GM18867 (cell line): Measurements from ENCODE around the gene GPBAR1.

ENCODE experiments used
- ATAC-seq: cut with Tn5 transposase; IDR thresholded peaks from one replicate; pipeline ENCODE4 v1.9.1; 2021; ENCODE audit warnings: mild to moderate bottlenecking, moderate library complexity; ENCODE audit not compliant: unreplicated experiment

The GPBAR1 gene

GRCh38 chr2:218260742-218261422 lies at the start of gene GPBAR1:
Gene GPBAR1, plus strand, starts transcription at chr2:218261015. Its CDS starts 1,710 bp downstream, at chr2:218262725.
- no peak for ATAC-seq

GRCh38 chr2:218214116-218214515 lies 46.7 kb upstream of the GPBAR1 start:
- no peak for ATAC-seq

GRCh38 chr2:218216336-218216673 lies 44.5 kb upstream of the GPBAR1 start:
- no peak for ATAC-seq

- ATAC-seq, result peak; percentile 74
Measured at GRCh38 chr2:218216674-218217359, 44.0 kb upstream of the GPBAR1 start, which contains the start of gene ARPC2. Gene ARPC2, plus strand, starts transcription at chr2:218217189. Its CDS starts 282 bp downstream, at chr2:218217471.

- ATAC-seq, result peak; percentile 39
Measured at GRCh38 chr2:218217360-218218267, 43.2 kb upstream of the GPBAR1 start.

GRCh38 chr2:218218268-218219185 lies 42.3 kb upstream of the GPBAR1 start:
- ATAC-seq, result peak; percentile 39

GRCh38 chr2:218219934-218220333 lies 40.9 kb upstream of the GPBAR1 start:
- no peak for ATAC-seq

GRCh38 chr2:218221000-218221399 lies 39.8 kb upstream of the GPBAR1 start:
- no peak for ATAC-seq

GRCh38 chr2:218223046-218223445 lies 37.8 kb upstream of the GPBAR1 start:
- no peak for ATAC-seq

- no peak for ATAC-seq
Measured at GRCh38 chr2:218224186-218224585, 36.6 kb upstream of the GPBAR1 start.

GRCh38 chr2:218226903-218227302 lies 33.9 kb upstream of the GPBAR1 start:
- no peak for ATAC-seq

- ATAC-seq, result no peak
Measured at GRCh38 chr2:218228366-218229090, 32.3 kb upstream of the GPBAR1 start.

GRCh38 chr2:218229239-218229638 lies 31.6 kb upstream of the GPBAR1 start:
- ATAC-seq, result peak; percentile 86

GRCh38 chr2:218229851-218230250 lies 31.0 kb upstream of the GPBAR1 start:
- no peak for ATAC-seq

GRCh38 chr2:218230882-218231281 lies 29.9 kb upstream of the GPBAR1 start:
- ATAC-seq, result peak; percentile 45

GRCh38 chr2:218233543-218233942 lies 27.3 kb upstream of the GPBAR1 start:
- no peak for ATAC-seq

- no peak for ATAC-seq
Measured at GRCh38 chr2:218234521-218234920, 26.3 kb upstream of the GPBAR1 start.

GRCh38 chr2:218235017-218235416 lies 25.8 kb upstream of the GPBAR1 start:
- no peak for ATAC-seq

- no peak for ATAC-seq
Measured at GRCh38 chr2:218236829-218237228, 24.0 kb upstream of the GPBAR1 start.

GRCh38 chr2:218238887-218239286 lies 21.9 kb upstream of the GPBAR1 start:
- ATAC-seq, result no peak
